Measurements from ENCODE around the gene GLDN. TPM values are rescaled to one million over a fixed set of nuclear protein-coding genes. Genes with fewer than 3 reads are reported as not detected.

The GLDN gene
- polyA plus RNA-seq (2012; ENCODE audit: insufficient read depth, insufficient read length, low read depth): not detected

DNA sequence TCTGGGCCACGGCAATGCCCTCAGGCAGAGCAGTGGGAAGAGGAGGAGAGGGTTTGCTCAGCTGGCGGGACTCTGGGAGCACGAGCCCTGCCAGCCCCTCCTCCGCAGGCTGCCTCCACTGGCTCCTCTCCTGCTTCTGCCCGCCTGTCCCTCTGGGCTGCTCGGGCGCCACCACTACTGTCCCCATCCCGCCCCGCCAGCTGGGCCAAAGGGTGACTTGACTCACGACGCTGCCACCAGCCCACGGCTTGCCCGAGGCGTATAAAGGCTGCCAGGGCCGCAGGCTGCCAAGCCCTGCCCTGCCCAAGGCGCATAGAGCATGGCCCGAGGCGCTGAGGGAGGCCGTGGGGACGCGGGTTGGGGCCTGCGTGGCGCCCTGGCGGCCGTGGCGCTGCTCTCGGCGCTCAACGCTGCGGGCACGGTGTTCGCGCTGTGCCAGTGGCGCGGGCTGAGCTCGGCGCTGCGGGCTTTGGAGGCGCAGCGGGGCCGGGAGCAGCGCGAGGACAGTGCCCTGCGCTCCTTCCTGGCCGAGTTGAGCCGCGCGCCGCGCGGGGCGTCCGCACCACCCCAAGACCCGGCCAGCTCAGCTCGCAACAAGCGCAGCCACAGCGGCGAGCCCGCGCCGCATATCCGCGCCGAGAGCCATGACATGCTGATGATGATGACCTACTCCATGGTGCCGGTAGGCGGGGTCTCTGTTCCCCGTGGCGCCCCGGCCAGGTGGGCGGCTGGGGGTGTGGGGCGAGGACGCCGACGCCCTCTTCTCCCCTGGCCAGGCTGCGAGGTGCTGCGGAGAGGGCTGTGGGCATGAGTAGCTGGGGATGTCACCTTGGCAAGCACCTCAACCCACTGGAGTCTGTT, at the start of gene GLDN:
Gene GLDN (plus strand): TSS at position 290 of the 861 bp plus-strand sequence. CDS start 30 bp downstream, at position 320.
- Histone ChIP-seq H3K4me3 (ENCODE audit: low read depth, low read length) (peak within 1 kb of the TSS; percentile 45), H3K27me3 (peaks cover 3% of the 10 kb centered on the region; the same call in 1 of the 2 replicates), H3K36me3 (no peaks in the 10 kb centered on the region), H3K4me1 (peaks cover 7% of the 10 kb centered on the region), H3K9me3 (no peaks in the 10 kb centered on the region)
- peak; percentile 56 for DNase-seq
- TF ChIP-seq, protein P1, sequence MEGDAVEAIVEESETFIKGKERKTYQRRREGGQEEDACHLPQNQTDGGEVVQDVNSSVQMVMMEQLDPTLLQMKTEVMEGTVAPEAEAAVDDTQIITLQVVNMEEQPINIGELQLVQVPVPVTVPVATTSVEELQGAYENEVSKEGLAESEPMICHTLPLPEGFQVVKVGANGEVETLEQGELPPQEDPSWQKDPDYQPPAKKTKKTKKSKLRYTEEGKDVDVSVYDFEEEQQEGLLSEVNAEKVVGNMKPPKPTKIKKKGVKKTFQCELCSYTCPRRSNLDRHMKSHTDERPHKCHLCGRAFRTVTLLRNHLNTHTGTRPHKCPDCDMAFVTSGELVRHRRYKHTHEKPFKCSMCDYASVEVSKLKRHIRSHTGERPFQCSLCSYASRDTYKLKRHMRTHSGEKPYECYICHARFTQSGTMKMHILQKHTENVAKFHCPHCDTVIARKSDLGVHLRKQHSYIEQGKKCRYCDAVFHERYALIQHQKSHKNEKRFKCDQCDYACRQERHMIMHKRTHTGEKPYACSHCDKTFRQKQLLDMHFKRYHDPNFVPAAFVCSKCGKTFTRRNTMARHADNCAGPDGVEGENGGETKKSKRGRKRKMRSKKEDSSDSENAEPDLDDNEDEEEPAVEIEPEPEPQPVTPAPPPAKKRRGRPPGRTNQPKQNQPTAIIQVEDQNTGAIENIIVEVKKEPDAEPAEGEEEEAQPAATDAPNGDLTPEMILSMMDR (IDR thresholded peaks at IDR 0.05; ENCODE audit: low read depth, low read length): no peak

DNA sequence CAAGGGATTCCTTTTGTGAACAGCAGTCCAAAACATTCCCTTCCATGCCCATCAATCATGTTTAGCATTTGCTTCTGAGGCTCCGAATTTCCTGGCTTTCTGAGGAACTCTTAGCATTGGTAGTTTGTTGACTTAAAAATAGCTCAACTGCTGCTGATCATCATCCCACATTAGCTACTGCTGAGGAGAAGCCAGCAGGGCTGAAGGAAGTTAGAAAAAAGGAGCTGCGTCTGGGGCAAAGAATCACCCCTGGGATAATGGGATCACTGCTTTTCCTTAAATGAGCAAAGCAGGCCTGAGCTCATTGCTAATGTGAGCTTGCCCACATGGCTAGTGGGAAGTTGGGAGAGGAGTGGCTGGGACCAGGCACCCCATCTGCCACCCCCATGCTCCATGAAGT, 42.8 kb upstream of the GLDN start:
- H3K4me1 ChIP-seq: no peaks in the 10 kb centered on the region; the same call in 1 of the 2 replicates
- H3K36me3 ChIP-seq: no peaks in the 10 kb centered on the region
- no peaks in the 10 kb centered on the region for H3K27me3 ChIP-seq
- no peaks in the 10 kb centered on the region for H3K9me3 ChIP-seq
- no peak overlapping the region for H3K4me3 ChIP-seq (ENCODE audit: low read depth, low read length)
- no peak for DNase-seq
- TF ChIP-seq, protein P1 (IDR thresholded peaks at IDR 0.05; ENCODE audit: low read depth, low read length): no peak

DNA sequence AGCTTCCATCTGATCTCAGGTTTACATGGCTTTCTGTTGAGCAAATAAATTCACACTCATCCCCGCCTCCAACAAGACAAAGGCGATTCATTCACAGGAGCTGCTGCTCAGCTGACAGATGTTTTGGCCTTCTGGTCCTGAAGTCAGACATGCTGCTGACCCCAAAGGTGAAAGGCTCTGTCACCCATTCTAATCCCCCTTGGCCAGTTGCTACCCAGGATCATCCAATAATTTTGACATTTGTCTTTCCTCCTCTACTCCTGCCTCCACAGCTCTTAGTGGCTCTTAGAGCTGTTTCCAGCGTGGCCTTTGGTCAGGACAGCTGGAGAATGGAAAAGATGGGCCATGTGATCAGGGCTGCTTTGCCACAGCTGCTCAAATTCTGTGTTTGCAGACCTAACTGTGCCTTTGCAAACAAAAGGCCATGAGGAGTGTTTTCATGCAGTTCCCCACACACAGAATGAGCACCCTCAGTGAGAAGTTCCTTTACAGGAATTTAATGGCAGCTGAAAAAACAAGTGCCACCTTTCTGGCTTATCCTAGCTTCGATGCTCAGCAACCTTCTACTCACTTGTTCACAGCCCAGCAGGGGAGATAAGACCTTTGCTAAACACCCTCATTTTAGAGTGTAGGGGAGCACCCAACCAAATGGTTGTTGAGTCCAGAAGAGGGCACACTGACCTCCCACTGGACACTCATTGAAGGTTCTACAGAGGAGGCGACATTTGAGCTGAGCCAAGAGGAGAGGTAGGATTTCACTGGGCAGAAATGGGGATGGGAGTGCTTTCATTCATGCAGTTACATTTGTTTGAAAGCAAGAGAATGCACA, 42.1 kb upstream of the GLDN start:
- H3K27me3 ChIP-seq: no peaks in the 10 kb centered on the region
- no peak for DNase-seq
- no peaks in the 10 kb centered on the region for H3K9me3 ChIP-seq
- TF ChIP-seq, protein P1 (IDR thresholded peaks at IDR 0.05; ENCODE audit: low read depth, low read length): no peak
- no peak overlapping the region for H3K4me3 ChIP-seq (ENCODE audit: low read depth, low read length)
- H3K36me3 ChIP-seq: no peaks in the 10 kb centered on the region
- H3K4me1 ChIP-seq: no peaks in the 10 kb centered on the region; the same call in 1 of the 2 replicates

DNA sequence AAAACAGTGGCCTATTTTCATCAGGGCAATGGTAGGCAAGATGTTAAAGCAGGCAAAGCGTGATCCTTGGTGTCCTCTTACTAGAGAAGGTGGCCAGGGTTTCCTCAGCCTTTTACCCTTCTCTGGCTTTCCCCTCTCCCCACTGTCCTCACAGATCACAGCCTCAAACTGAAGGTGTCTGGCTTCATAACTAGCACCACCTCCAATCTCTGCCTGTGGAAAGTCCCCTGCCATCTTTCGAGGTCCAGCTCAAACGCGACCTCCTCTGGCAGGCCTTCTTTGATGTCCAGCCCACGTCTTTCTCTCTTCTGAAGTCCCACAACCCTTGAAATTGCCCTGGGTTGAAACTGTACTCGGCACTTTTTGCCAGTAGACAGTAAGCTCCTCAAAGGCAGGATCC, 39.0 kb upstream of the GLDN start:
- H3K9me3 ChIP-seq: no peaks in the 10 kb centered on the region
- H3K27me3 ChIP-seq: no peaks in the 10 kb centered on the region
- no peak for DNase-seq
- H3K36me3 ChIP-seq: no peaks in the 10 kb centered on the region
- TF ChIP-seq, protein P1 (IDR thresholded peaks at IDR 0.05; ENCODE audit: low read depth, low read length): no peak
- H3K4me3 ChIP-seq (ENCODE audit: low read depth, low read length): no peak overlapping the region
- H3K4me1 ChIP-seq: no peaks in the 10 kb centered on the region

DNA sequence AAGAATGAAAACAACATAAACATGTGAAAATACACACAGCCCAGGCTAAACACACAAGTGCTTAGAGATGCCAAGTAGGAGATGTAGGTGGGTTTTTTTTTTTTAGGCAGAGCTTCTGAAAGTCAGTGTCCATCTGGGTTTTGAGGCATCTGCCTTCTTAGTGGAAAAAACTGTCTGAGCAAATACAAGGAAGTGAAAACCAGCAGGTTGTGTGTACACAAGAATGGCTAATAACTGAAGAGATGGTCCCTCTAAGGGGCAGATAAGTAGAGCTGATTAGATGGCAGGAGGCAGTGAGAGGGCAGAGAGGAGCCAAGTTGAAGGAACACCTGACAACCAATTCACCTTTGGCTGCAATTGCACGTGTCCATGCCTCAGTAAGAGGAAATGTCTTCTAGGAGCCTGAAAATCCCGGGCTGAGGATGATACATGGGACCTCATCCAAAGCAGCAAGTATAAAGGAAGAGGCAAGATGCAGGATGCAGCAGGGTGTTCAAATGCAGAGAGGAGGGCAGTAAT, 37.9 kb upstream of the GLDN start:
- Histone ChIP-seq H3K4me1 (no peaks in the 10 kb centered on the region), H3K9me3 (no peaks in the 10 kb centered on the region), H3K36me3 (no peaks in the 10 kb centered on the region), H3K4me3 (ENCODE audit: low read depth, low read length) (no peak overlapping the region), H3K27me3 (no peaks in the 10 kb centered on the region)
- no peak for DNase-seq
- TF ChIP-seq, protein P1 (IDR thresholded peaks at IDR 0.05; ENCODE audit: low read depth, low read length): no peak

Data from BE2C (cell line).